Activated CD4-positive, alpha-beta T cell treated with anti-CD3 and anti-CD28 coated beads, Interleukin-2, amount 10 ng/mL, durations not matched to agents 7 days and 5 days (primary cell): ENCODE measurements around the gene CCDC92B. TPM values are rescaled to one million over a fixed set of nuclear protein-coding genes. Genes with fewer than 3 reads are reported as not detected.
"Not testable (repeated sequence)": the region's sequence is repeated elsewhere in the genome, so short reads cannot be mapped to it uniquely, and the experiment has no call there.

ENCODE experiments used
- CTCF ChIA-PET: fragments of 350-600 bp; sonication (Branson Sonifier 250); formaldehyde crosslinking; loops from one replicate; lab custom pipeline; 2021; ENCODE audit warnings: antibody characterized with exemption; lab: Charles Lee
- POLR2A ChIA-PET: fragments of 350-600 bp; sonication (Branson Sonifier 250); formaldehyde crosslinking; loops from one replicate; lab custom pipeline; 2021; ENCODE audit warnings: antibody characterized with exemption; lab: Charles Lee
- DNase-seq: peaks from one replicate; pipeline ENCODE4 v3.0.0-alpha.2; 2020
- H3K27ac Mint-ChIP-seq: one replicate; pipeline ENCODE4 v1.8.0; 2021; ENCODE audit warnings: mild to moderate bottlenecking, moderate library complexity, mixed read lengths
- H3K27me3 Mint-ChIP-seq: one replicate; pipeline ENCODE4 v1.8.0; 2021; ENCODE audit warnings: mixed read lengths
- H3K36me3 Mint-ChIP-seq: one replicate; pipeline ENCODE4 v1.8.0; 2021; ENCODE audit warnings: low read depth, mixed read lengths
- H3K4me1 Mint-ChIP-seq: one replicate; pipeline ENCODE4 v1.8.0; 2021; ENCODE audit warnings: mixed read lengths
- H3K4me3 Mint-ChIP-seq: one replicate; pipeline ENCODE4 v1.8.0; 2021; ENCODE audit warnings: mild to moderate bottlenecking, moderate library complexity, mixed read lengths
- H3K9me3 Mint-ChIP-seq: one replicate; pipeline ENCODE4 v1.8.0; 2021; ENCODE audit warnings: mixed read lengths
- microRNA-seq: library from miRNA; unstranded; fragments of <30 nt; microRNA quantifications from one replicate; pipeline ENCODE4 v1.2.0, GENCODE V29; 2021; ENCODE audit warnings: borderline microRNAs expressed, borderline replicate concordance
- total RNA-seq, 2 experiments: library from RNA; stranded (reverse); gene quantifications; one replicate each; pipeline ENCODE4 v1.2.3, GENCODE V29; 2021

The CCDC92B gene
- total RNA-seq, 2 experiments from 2014 or later, result 0.08 TPM; not detected in 1

DNA sequence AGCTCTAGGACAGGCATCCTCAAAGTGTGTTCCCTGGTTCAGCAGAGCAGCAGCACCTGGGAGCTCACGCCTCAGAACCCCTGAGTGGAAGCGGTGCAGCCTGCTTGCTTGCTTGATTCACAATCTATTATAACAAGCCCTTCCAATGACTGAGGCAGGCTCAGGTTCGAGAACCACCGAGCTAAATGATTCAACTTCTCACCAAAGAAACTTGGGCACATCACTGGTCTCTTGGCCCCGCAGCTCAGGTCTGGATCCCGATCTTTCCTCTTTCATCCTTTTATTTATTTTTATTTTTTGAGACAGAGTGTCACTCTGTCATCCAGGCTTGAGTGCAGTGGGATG lies 62.4 kb downstream of the CCDC92B start:
- Mint-ChIP-seq H3K4me3 (no peak overlapping the region), H3K36me3 (peaks cover 26% of the 10 kb centered on the region), H3K9me3 (no peaks in the 10 kb centered on the region), H3K27ac (peak overlapping the region; percentile 31), H3K4me1 (peaks cover 18% of the 10 kb centered on the region), H3K27me3 (no peaks in the 10 kb centered on the region)
- ChIA-PET CTCF (interaction anchor here (1.2 to 1.7 kb wide), 3 partner anchors 10 to 12 kb away, joined by 3 to 7 read pairs (median 4); no protein-coding TSS in a partner anchor), POLR2A (no interaction called here)
- no peak for DNase-seq

DNA sequence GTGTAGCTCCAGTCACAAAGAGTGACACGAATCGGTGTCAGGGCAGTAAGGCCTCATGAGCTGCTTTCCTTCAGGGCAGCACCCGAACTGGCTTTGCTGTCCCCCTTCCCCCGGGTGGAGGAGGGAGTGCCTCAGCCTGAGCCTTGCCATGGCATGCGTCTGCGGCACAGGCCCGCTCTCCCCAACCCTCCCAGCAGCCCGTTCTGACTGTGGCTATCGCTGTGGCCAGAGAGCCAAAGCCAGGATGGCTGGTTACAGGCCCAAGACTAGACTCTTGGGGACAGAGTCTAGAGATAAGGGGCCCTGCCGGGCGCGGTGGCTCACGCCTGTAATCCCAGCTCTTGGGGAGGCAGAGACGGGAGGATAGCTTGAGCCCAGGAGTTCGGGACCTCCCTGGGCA lies 63.8 kb downstream of the CCDC92B start:
- no peak overlapping the region for H3K4me3 Mint-ChIP-seq

DNA sequence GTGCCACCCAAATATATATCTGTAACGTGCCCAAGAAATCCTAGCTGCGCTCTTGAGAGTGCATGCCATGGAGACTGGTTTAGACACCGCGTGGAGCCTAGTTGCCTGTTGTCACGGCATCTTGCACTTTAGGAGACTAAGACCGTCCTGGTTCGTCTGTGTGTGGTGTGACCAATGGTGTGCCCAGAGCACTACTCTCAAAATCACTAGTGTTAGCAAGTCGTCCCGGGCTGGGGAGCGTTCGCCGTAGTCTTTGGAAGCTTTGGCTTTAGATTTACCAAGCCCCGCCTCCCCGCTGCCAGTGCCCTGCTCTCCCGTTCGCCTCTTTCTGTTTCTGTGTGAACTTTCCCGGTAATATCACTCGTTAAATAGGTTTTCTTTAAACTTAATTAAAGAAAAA lies 64.9 kb downstream of the CCDC92B start:
- CTCF ChIA-PET, result interaction anchor here (0.6 kb wide), 1 partner anchor 20 kb away, joined by 3 read pairs; no protein-coding TSS in a partner anchor
- H3K36me3 Mint-ChIP-seq, result peaks cover 46% of the 10 kb centered on the region
- POLR2A ChIA-PET, result no interaction called here

More for the DNA sequence above, 63.8 kb downstream of the CCDC92B start:
- no peaks in the 10 kb centered on the region for H3K9me3 Mint-ChIP-seq
- POLR2A ChIA-PET, result interaction anchor here (0.7 kb wide), 1 partner anchor 87 kb away, joined by 8 read pairs; no protein-coding TSS in a partner anchor
- peaks cover 18% of the 10 kb centered on the region for H3K4me1 Mint-ChIP-seq
- CTCF ChIA-PET, result interaction anchor here (1.7 kb wide), 2 partner anchors 9 to 25 kb away, joined by 5 to 7 read pairs; no protein-coding TSS in a partner anchor
- H3K27ac Mint-ChIP-seq, result no peak overlapping the region
- DNase-seq, result no peak
- peaks cover 38% of the 10 kb centered on the region for H3K36me3 Mint-ChIP-seq
- no peaks in the 10 kb centered on the region for H3K27me3 Mint-ChIP-seq

DNA sequence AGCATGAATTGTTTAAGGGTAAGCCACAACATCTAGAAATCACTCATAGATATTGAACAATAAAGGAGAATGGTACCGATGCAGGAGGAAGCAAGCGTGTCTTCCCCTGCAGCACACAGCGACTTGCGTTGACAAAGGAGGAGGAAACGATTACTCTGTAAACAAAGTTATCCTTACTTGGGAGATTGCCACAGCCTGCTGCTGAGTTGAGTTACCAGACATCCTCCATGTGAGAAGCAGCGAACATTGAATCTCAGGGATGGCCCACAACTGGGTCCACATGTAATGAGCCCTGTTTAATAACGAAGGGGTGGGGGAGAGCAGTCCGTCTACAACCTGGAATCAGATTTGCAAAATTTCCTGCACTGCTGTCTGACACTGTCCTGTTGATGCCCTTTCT lies 65.5 kb downstream of the CCDC92B start:
- POLR2A ChIA-PET, result no interaction called here
- Mint-ChIP-seq H3K9me3 (no peaks in the 10 kb centered on the region), H3K4me1 (peaks cover 12% of the 10 kb centered on the region), H3K27me3 (no peaks in the 10 kb centered on the region), H3K36me3 (peaks cover 48% of the 10 kb centered on the region), H3K4me3 (no peak overlapping the region), H3K27ac (no peak overlapping the region)
- CTCF ChIA-PET, result no interaction called here
- no peak for DNase-seq

More for the DNA sequence above, 64.9 kb downstream of the CCDC92B start:
- Mint-ChIP-seq H3K27me3 (no peaks in the 10 kb centered on the region), H3K9me3 (no peaks in the 10 kb centered on the region), H3K4me1 (peaks cover 18% of the 10 kb centered on the region), H3K27ac (peak overlapping the region; percentile 15), H3K4me3 (no peak overlapping the region)
- DNase-seq, result no peak

DNA sequence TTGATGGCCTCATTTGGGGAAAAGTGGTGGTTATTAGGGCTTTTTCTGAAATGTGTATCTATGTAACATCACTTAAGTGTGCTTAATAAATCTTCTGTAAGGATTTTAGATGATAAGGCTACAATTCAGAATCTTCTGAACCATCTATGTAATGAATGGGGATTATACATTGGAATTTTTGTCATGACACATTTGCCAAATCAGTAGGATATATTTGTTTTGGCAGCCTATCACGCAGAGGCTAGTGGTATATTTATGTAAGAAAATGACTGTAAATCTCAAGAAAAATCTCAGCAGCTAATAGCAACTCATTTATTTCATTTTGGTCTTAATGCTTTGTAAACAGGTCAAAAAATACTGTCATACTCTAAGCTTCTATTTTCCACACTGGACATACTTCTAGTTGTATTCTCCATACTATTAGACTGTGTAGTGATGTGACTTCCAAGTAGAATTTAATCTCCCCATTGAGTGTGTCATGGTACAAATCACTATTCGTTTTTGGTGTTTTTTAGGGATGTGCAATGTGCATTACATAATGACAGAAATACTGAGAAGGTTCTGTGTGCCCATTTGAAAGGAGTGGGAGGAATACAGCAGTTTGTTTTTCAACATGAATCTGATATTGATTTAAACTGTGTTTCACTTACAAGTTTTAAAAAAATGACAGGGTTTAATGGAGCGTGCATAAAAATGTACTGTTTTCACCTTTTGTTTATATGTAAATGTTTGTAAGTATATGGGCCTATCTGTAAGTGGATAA lies 67.1 kb downstream of the CCDC92B start:
- Mint-ChIP-seq H3K27me3 (no peaks in the 10 kb centered on the region), H3K27ac (no peak overlapping the region), H3K4me1 (peaks cover 3% of the 10 kb centered on the region), H3K9me3 (no peaks in the 10 kb centered on the region), H3K36me3 (peaks cover 50% of the 10 kb centered on the region), H3K4me3 (no peak overlapping the region)
- ChIA-PET POLR2A (no interaction called here), CTCF (interaction anchor here (1.5 kb wide), 1 partner anchor 23 kb away, joined by 4 read pairs; no protein-coding TSS in a partner anchor)
- DNase-seq, result no peak

DNA sequence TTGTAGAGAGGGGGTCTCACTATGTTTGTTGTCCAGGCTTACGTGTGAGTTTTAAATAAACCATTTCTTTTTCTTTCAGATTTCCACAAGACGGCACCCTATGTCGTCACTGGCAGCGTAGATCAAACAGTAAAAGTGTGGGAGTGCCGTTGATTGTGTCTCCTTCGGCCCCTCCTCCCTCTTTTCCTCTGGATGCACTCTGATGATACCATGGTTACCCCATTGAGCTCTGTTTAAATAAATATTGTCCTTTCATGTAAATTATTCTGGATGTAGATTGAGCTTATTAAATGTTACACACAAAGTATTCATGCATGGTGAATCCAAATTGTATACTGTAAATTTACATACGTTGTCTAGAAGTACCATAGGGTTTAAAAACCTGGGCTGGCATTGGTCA lies 67.8 kb downstream of the CCDC92B start:
- Mint-ChIP-seq H3K9me3 (no peaks in the 10 kb centered on the region), H3K36me3 (peaks cover 55% of the 10 kb centered on the region), H3K4me3 (no peak overlapping the region), H3K27ac (no peak overlapping the region), H3K27me3 (no peaks in the 10 kb centered on the region), H3K4me1 (peaks cover under 1% of the 10 kb centered on the region)
- ChIA-PET POLR2A (no interaction called here), CTCF (interaction anchor here (1.5 kb wide), 1 partner anchor 22 kb away, joined by 4 read pairs; no protein-coding TSS in a partner anchor)
- DNase-seq, result no peak

DNA sequence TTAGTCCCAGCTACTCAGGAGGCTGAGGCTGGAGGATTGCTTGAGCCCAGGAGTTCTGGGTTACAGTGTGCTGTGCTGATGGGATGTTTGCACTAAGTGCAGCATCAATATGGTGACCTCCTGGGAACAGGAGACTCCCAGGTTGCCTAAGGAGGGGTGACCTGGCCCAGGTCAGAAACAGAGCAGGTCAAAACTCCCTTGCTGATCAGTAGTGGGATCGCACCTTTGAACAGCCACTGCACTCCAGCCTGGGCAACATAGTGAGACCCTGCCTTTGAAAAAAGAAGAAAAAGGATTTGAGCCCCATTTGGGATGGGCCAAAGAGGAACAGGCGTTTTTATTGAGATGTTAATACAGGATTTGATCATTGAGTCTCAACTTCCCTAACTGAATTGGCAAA lies 68.5 kb downstream of the CCDC92B start:
- ChIA-PET POLR2A (no interaction called here), CTCF (interaction anchor here (0.6 kb wide), 1 partner anchor 471 kb away, joined by 3 read pairs; no protein-coding TSS in a partner anchor)
- Mint-ChIP-seq H3K4me1 (no peaks in the 10 kb centered on the region), H3K9me3 (no peaks in the 10 kb centered on the region), H3K4me3 (no peak overlapping the region), H3K27me3 (no peaks in the 10 kb centered on the region), H3K27ac (no peak overlapping the region), H3K36me3 (peaks cover 58% of the 10 kb centered on the region)
- DNase-seq, result no peak

DNA sequence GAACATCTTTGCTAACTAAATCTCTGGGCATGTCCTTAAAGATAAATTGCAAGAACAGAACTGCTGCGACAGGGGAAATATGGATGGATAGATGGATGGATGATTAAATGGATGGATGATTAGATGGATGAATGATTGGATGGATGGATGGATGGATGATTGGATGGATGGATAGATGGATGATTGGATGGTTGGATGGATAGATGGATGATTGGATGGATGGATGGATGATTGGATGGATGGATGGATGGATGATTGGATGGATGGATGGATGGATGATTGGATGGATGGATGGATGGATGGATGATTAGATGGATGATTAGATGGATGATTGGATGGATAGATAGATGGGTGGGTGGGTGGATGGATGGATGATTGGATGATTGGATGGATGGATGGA lies 70.2 kb downstream of the CCDC92B start:
- CTCF ChIA-PET, H3K9me3 Mint-ChIP-seq: not testable (repeated sequence)

More for the DNA sequence above, 70.2 kb downstream of the CCDC92B start:
- Mint-ChIP-seq H3K36me3 (peaks cover 66% of the 10 kb centered on the region), H3K27ac (peak overlapping the region; percentile 0)
- H3K4me1 Mint-ChIP-seq, POLR2A ChIA-PET, H3K4me3 Mint-ChIP-seq, DNase-seq, H3K27me3 Mint-ChIP-seq: not testable (repeated sequence)

Small RNA genes lying within 50 kb of the gene (microRNA-seq; reads per million reads assigned to microRNA genes)
- not detected for gene MIR1253
- gene MIR6776, result not detected

Other genes starting within 250 kb of the CCDC92B start
- gene METTL16, start 237.8 kb downstream of the CCDC92B start, total RNA-seq, result 10 to 100 TPM; 27.8 to 29.9 TPM
- 100 to 1,000 TPM; 165 to 169 TPM for gene PAFAH1B1, start 156.0 kb downstream of the CCDC92B start, total RNA-seq
- gene CLUH, start 37.9 kb downstream of the CCDC92B start, total RNA-seq, result 10 to 100 TPM; 44.8 to 55.9 TPM
- gene RAP1GAP2, start 46.8 kb upstream of the CCDC92B start, total RNA-seq, result 10 to 100 TPM; 27.8 to 37.3 TPM